GM18505 (cell line): ENCODE measurements around the gene ATF7IP2.
"Not testable (repeated sequence)": the region's sequence is repeated elsewhere in the genome, so short reads cannot be mapped to it uniquely, and the experiment has no call there.

ENCODE experiments used
- ATAC-seq: cut with Tn5 transposase; IDR thresholded peaks from one replicate; pipeline ENCODE4 v1.9.1; 2021; ENCODE audit not compliant: unreplicated experiment
- POLR2A ChIP-seq: IDR thresholded peaks from 4 replicates; pipeline ENCODE4 v1.6.1; 2011; ENCODE audit warnings: borderline replicate concordance; ENCODE audit not compliant: insufficient read depth, insufficient read length; ENCODE audit errors: extremely low read depth

The ATF7IP2 gene

GRCh38 chr16:10385725-10386516 is at the start of gene ATF7IP2:
ATF7IP2 (plus strand) TSS chr16:10386061; CDS start chr16:10430621, 44,560 bp downstream.
- peak; percentile 94 for ATAC-seq

GRCh38 chr16:10338426-10338825 is 47.4 kb upstream of the ATF7IP2 start:
- no peak for ATAC-seq
- TF ChIP-seq POLR2A: no peak

More at GRCh38 chr16:10385725-10386516, at the start of gene ATF7IP2:
- peak; percentile 97 for TF ChIP-seq POLR2A

- ATAC-seq: no peak
- no peak for TF ChIP-seq POLR2A
Measured at GRCh38 chr16:10339777-10340732, 45.8 kb upstream of the ATF7IP2 start.

GRCh38 chr16:10343124-10343760 is 42.6 kb upstream of the ATF7IP2 start:
- TF ChIP-seq POLR2A: no peak
- no peak for ATAC-seq

GRCh38 chr16:10344699-10345098 is 41.2 kb upstream of the ATF7IP2 start:
- ATAC-seq: not testable (repeated sequence)

- no peak for ATAC-seq
- TF ChIP-seq POLR2A: no peak
Measured at GRCh38 chr16:10345629-10346028, 40.2 kb upstream of the ATF7IP2 start.

- TF ChIP-seq POLR2A: no peak
- ATAC-seq: no peak
Measured at GRCh38 chr16:10349851-10350250, 36.0 kb upstream of the ATF7IP2 start.

- no peak for ATAC-seq
- TF ChIP-seq POLR2A: no peak
Measured at GRCh38 chr16:10352262-10352661, 33.6 kb upstream of the ATF7IP2 start.

GRCh38 chr16:10355589-10355988 is 30.3 kb upstream of the ATF7IP2 start:
- no peak for TF ChIP-seq POLR2A
- no peak for ATAC-seq

GRCh38 chr16:10356870-10357842 is 28.7 kb upstream of the ATF7IP2 start:
- TF ChIP-seq POLR2A: no peak
- no peak for ATAC-seq

- not testable (repeated sequence) for ATAC-seq
Measured at GRCh38 chr16:10361747-10362076, 24.1 kb upstream of the ATF7IP2 start.

- no peak for TF ChIP-seq POLR2A
Measured at GRCh38 chr16:10362077-10362863, 23.6 kb upstream of the ATF7IP2 start.

GRCh38 chr16:10362864-10363197 is 23.0 kb upstream of the ATF7IP2 start:
- not testable (repeated sequence) for ATAC-seq

More at GRCh38 chr16:10362077-10362863, 23.6 kb upstream of the ATF7IP2 start:
- no peak for ATAC-seq

GRCh38 chr16:10366619-10367018 is 19.2 kb upstream of the ATF7IP2 start:
- ATAC-seq: not testable (repeated sequence)
